ENCODE data around the gene SNTG2.

GRCh38 chr2:930935-931334 lies 19.7 kb upstream of the SNTG2 start:
- TF ChIP-seq POLR2A (IDR thresholded peaks at IDR 0.05; ENCODE audit: low read depth) (no peak), POLR2AphosphoS5 (IDR thresholded peaks at IDR 0.05) (no peak), CTCF (IDR thresholded peaks at IDR 0.05) (no peak)

All from esophagus muscularis mucosa (tissue), 3 donors.